Immature natural killer cell (primary cell): ENCODE measurements around the gene MSRB1. TPM values are rescaled to one million over a fixed set of nuclear protein-coding genes. Genes with fewer than 3 reads are reported as not detected.
A peak's percentile ranks its signal among the peaks of the same experiment; 100 is the strongest.

ENCODE experiments used
- DNase-seq, 3 donors: peaks; one replicate each; pipeline ENCODE4 v3.0.0; 2022; ENCODE audit warnings: mixed read lengths in 1 of 3
- H3K27ac Mint-ChIP-seq, 6 donors: one replicate each; pipeline ENCODE4 v1.8.0; 2020; ENCODE audit warnings: mixed read lengths in 6 of 6, mild to moderate bottlenecking in 5 of 6, inconsistent platforms in 4 of 6, moderate library complexity in 3 of 6
- H3K27me3 Mint-ChIP-seq, 3 donors: one replicate each; pipeline ENCODE4 v1.8.0; 2020 to 2021; ENCODE audit warnings: low read depth in 3 of 3, mild to moderate bottlenecking in 3 of 3, mixed read lengths in 3 of 3, moderate library complexity in 3 of 3, inconsistent platforms in 1 of 3
- H3K36me3 Mint-ChIP-seq, 3 donors: one replicate each; pipeline ENCODE4 v1.8.0; 2020; ENCODE audit warnings: mixed read lengths in 3 of 3, inconsistent platforms in 2 of 3, mild to moderate bottlenecking in 2 of 3
- H3K4me1 Mint-ChIP-seq, 2 donors: one replicate each; pipeline ENCODE4 v1.8.0; 2020; ENCODE audit warnings: inconsistent platforms in 2 of 2, mild to moderate bottlenecking in 2 of 2, mixed read lengths in 2 of 2, moderate library complexity in 1 of 2
- H3K4me3 Mint-ChIP-seq, 5 donors: one replicate each; pipeline ENCODE4 v1.8.0; 2020; ENCODE audit warnings: mild to moderate bottlenecking in 5 of 5, mixed read lengths in 5 of 5, inconsistent platforms in 3 of 5, moderate library complexity in 3 of 5
- H3K9me3 Mint-ChIP-seq, 6 donors: one replicate each; pipeline ENCODE4 v1.8.0; 2020; ENCODE audit warnings: mild to moderate bottlenecking in 6 of 6, mixed read lengths in 6 of 6, inconsistent platforms in 4 of 6, moderate library complexity in 3 of 6
- polyA plus RNA-seq, 3 donors: library from polyadenylated mRNA; unstranded; fragments of 300-500 nt; fragmentation: Illumina TruSeq; gene quantifications; one replicate each; pipeline ENCODE4 v1.2.3, GENCODE V29; 2021

The MSRB1 gene
- polyA plus RNA-seq, 3 donors from 2014 or later: 34.0 to 66.5 (median 47.0) TPM

DNA sequence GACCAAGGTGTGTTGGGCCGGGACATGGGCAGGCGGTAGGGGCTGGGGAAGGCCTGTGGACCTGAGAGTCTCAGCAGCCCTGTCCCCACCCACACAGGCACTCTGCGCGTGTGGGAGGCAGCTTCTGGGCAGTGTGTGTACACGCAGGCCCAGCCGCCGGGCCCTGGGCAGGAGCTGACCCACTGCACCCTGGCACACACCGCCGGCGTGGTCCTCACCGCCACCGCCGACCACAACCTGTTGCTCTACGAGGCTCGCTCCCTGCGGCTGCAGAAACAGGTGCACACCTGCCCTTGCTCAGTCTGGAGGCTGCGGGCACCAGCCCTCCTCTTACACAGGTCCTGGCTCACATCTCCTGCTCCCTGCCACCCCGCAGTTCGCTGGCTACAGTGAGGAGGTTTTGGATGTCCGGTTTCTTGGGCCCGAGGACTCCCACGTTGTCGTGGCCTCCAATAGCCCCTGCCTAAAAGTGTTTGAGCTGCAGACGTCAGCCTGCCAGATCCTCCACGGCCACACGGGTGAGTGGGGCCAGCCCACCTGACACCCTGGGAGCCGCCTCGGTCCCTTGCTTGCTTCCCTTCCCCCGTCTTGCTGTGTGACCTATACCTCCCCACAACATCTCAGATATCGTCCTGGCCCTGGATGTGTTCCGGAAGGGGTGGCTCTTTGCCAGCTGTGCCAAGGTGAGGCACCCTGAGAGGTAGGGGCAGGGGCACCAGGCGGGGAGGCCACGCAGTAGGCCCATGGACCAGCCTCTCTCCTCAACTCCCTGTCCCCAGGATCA lies 32.6 kb upstream of the MSRB1 start:
- peaks cover 20% of the 10 kb centered on the region in 2 donors for H3K4me1 Mint-ChIP-seq
- peaks cover 0 to 11% (median 4%) of the 10 kb centered on the region in 3 donors for H3K36me3 Mint-ChIP-seq
- DNase-seq: no peak
- H3K4me3 Mint-ChIP-seq: no peak overlapping the region
- H3K9me3 Mint-ChIP-seq: peaks cover 0 to 2% (median 0%) of the 10 kb centered on the region in 6 donors
- H3K27me3 Mint-ChIP-seq: peaks cover 5 to 14% (median 11%) of the 10 kb centered on the region in 3 donors
- no peak overlapping the region for H3K27ac Mint-ChIP-seq

- peaks cover 8 to 12% (median 9%) of the 10 kb centered on the region in 3 donors for H3K27me3 Mint-ChIP-seq
- H3K4me1 Mint-ChIP-seq: peaks cover 20 to 21% of the 10 kb centered on the region in 2 donors
- no peak for DNase-seq
- peak overlapping the region in 2 of 5 donors; percentile 35 to 52 for H3K4me3 Mint-ChIP-seq
- H3K36me3 Mint-ChIP-seq: peaks cover 0 to 11% (median 4%) of the 10 kb centered on the region in 3 donors
- H3K9me3 Mint-ChIP-seq: peaks cover 0 to 2% (median 0%) of the 10 kb centered on the region in 6 donors
- H3K27ac Mint-ChIP-seq: no peak overlapping the region
These were observed 31.4 kb upstream of the MSRB1 start for GRCh38 chr16:1974157-1975070.

- H3K4me1 Mint-ChIP-seq: peaks cover 20 to 21% of the 10 kb centered on the region in 2 donors
- peaks cover 8 to 12% (median 9%) of the 10 kb centered on the region in 3 donors for H3K27me3 Mint-ChIP-seq
- peaks cover 0 to 11% (median 4%) of the 10 kb centered on the region in 3 donors for H3K36me3 Mint-ChIP-seq
- no peak for DNase-seq
- peak overlapping the region in 2 of 5 donors; percentile 29 to 52 for H3K4me3 Mint-ChIP-seq
- H3K9me3 Mint-ChIP-seq: peaks cover 0 to 2% (median 0%) of the 10 kb centered on the region in 6 donors
- H3K27ac Mint-ChIP-seq: peak overlapping the region in 1 of 6 donors; percentile 94
These were observed 30.6 kb upstream of the MSRB1 start for GRCh38 chr16:1973461-1974156.

GRCh38 chr16:1972490-1972877 lies 29.5 kb upstream of the MSRB1 start:
- Mint-ChIP-seq H3K4me3 (peak overlapping the region; percentile 94 to 98 (median 96)), H3K9me3 (peaks cover 0 to 2% (median 0%) of the 10 kb centered on the region in 6 donors), H3K27me3 (peaks cover 8 to 12% (median 8%) of the 10 kb centered on the region in 3 donors), H3K27ac (peak overlapping the region in 4 of 6 donors; percentile 73 to 99 (median 96)), H3K36me3 (peaks cover 0 to 9% (median 4%) of the 10 kb centered on the region in 3 donors), H3K4me1 (peaks cover 20 to 21% of the 10 kb centered on the region in 2 donors)
- DNase-seq: no peak

DNA sequence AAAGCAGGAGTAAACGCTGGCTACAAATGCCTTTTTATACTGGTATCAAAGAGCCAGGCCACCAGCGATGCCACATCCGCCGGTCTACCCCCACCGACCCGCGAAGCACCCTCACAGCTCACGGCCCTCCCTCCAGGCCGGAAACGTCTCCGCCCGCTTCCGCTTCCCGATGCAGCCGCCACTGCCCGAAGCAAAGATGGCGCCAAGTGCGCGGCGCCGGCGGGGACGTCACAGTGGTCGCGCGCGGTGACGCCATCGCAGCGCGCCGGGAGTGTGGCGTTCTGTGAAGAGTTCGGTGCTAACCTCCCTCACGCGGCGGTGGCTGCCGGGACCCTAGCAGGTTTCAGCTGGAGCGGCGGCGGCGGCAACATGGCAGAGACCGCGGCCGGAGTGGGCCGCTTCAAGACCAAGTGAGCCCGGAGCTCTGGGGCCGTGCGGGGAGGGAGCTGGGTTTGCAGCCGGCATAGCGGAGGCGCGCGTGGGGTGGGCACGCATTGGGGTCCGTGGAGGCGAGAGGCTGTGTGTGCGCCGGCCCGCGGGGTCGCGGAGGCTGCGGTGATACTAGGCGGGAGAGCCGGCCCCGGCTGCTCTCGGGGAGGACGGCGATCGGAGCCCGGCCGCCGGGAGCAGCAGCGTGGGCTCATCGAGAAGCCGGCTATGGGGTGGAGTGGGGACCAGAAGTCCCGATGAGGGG lies 28.9 kb upstream of the MSRB1 start, which contains the start of gene TBL3:
TSS of gene TBL3 (plus strand) at position 258 of the 694 bp plus-strand sequence. CDS start at position 370, 112 bp downstream.
- H3K4me1 Mint-ChIP-seq: peaks cover 20 to 21% of the 10 kb centered on the region in 2 donors
- H3K27me3 Mint-ChIP-seq: peaks cover 6 to 12% (median 8%) of the 10 kb centered on the region in 3 donors
- peak within 1 kb of the TSS; percentile 94 to 98 (median 96) for H3K4me3 Mint-ChIP-seq
- H3K27ac Mint-ChIP-seq: peak within 1 kb of the TSS; percentile 94 to 100 (median 98)
- peaks cover 0 to 2% (median 0%) of the 10 kb centered on the region in 6 donors for H3K9me3 Mint-ChIP-seq
- peak; percentile 97 to 98 (median 98) for DNase-seq
- peaks cover 0 to 8% (median 4%) of the 10 kb centered on the region in 3 donors for H3K36me3 Mint-ChIP-seq

DNA sequence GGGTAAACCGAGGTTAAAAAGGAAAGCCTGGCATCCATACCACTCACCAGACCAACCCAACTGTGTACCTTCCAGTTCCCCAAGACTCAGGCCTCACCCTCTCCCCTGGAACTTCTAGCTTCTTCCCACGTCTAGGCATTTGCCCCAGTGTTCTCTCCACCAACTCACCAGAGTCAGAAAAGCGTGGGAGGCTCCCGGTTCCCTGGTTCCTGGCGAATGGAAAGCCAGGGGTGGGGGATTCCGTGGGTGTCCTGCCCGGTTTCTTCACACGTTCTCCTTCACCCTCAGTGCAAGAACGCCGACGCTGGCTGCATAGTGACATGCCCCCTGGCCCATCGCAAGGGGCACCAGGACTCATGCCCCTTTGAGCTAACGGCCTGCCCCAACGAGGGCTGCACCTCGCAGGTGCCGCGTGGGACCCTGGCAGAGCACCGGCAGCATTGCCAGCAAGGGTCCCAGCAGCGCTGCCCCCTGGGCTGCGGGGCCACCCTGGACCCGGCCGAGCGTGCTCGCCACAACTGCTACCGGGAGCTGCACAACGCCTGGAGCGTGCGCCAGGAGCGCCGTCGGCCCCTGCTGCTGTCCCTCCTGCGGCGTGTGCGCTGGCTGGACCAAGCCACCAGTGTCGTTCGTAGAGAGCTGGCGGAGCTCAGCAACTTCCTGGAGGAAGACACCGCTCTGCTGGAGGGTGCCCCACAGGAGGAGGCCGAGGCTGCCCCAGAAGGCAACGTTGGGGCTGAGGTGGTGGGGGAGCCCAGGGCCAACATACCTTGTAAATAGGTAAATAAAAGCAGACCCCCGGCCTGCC lies 25.4 kb upstream of the MSRB1 start:
- no peak for DNase-seq
- peaks cover 42 to 45% of the 10 kb centered on the region in 2 donors for H3K4me1 Mint-ChIP-seq
- no peak overlapping the region for H3K4me3 Mint-ChIP-seq
- peaks cover 19 to 20% (median 20%) of the 10 kb centered on the region in 3 donors for H3K27me3 Mint-ChIP-seq
- H3K9me3 Mint-ChIP-seq: peaks cover 0 to 2% (median 0%) of the 10 kb centered on the region in 6 donors
- peaks cover 4 to 5% (median 5%) of the 10 kb centered on the region in 3 donors for H3K36me3 Mint-ChIP-seq
- peak overlapping the region in 1 of 6 donors; percentile 36 for H3K27ac Mint-ChIP-seq

DNA sequence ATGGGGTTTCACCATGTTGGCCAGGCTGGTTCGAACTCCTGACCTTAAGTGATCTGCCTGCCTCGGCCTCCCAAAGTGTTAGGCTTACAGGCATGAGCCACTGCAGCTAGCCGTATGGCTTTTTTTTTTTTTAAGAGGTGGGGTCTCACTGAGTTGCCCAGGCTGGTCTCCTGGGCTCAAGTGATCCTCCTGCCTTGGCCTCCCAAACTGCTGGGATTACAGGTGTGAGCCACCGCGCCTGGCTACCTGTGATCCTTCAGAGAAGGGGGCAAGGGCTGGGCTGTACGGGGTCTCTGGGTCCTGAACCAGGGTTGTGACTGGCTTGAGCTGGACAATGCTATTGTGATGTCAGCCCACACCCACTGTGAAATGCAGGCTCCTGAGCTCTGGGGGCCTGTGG lies 23.5 kb upstream of the MSRB1 start, which contains the start of gene RNF151:
TSS of gene RNF151 (plus strand) at position 397 of the 400 bp plus-strand sequence. CDS start 26 bp downstream, outside the sequence.
- DNase-seq: no peak
- Mint-ChIP-seq H3K27ac (peak within 1 kb of the TSS; percentile 93 to 97 (median 96)), H3K9me3 (peaks cover 0 to 2% (median 0%) of the 10 kb centered on the region in 6 donors), H3K4me3 (peak within 1 kb of the TSS; percentile 89 to 94 (median 92)), H3K36me3 (peaks cover 4 to 9% (median 5%) of the 10 kb centered on the region in 3 donors), H3K4me1 (peaks cover 33 to 39% of the 10 kb centered on the region in 2 donors), H3K27me3 (peaks cover 13 to 21% (median 14%) of the 10 kb centered on the region in 3 donors)

GRCh38 chr16:1965396-1966001 lies 22.5 kb upstream of the MSRB1 start:
- Mint-ChIP-seq H3K27ac (peak overlapping the region; percentile 93 to 97 (median 96)), H3K4me1 (peaks cover 33 to 40% of the 10 kb centered on the region in 2 donors), H3K27me3 (peaks cover 14 to 29% (median 16%) of the 10 kb centered on the region in 3 donors), H3K4me3 (peak overlapping the region; percentile 89 to 94 (median 92)), H3K9me3 (no peaks in the 10 kb centered on the region), H3K36me3 (peaks cover 8 to 13% (median 11%) of the 10 kb centered on the region in 3 donors)
- no peak for DNase-seq

DNA sequence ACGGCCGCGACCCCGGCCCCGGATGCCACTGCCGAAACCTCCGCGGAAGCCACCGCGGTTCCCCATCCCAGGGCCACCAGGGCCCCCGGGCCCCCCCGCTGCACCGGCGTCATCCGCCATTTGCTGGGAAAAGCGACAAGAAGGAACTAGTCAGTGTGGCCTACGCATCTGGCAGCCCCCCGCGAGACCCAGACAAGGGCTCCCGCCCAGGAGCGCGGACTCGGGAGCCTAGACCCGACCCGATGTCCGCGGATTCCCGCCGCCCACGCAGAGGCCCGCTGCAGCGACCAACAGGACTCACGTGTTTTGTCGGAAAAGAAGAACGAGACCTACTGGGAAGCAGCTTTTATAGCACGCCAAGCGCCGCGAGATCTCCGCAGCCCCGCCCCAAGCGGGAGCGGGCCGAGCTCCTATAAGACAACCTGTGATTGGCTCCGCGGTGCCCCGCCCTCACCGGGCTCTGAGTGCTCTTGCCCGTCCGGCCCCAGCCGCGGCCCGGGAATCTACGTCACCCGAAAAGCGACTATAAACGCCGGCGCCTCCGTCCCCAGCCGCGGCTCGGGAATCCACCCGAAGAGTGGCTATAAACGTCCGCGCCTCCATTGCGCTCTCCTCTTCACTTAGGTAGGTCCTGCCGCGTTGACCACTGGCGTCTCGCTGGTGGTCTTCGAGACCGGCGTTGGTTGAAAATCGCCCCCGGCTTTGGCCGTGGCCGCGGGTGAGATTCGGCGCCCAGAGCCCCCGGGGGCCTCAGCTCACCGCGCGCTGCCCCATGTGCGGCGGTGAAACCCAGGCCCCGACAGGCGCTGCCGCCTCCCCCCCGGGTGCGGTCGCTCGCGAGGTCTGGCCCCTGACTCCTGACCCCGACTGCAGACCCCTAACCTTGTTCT lies 21.8 kb upstream of the MSRB1 start, which contains the start of gene RPS2:
TSS of gene RPS2 (minus strand) at position 321 of the 890 bp plus-strand sequence. CDS start at position 120, 201 bp downstream.
- Mint-ChIP-seq H3K4me1 (peaks cover 37 to 46% of the 10 kb centered on the region in 2 donors), H3K4me3 (peak within 1 kb of the TSS; percentile 89 to 94 (median 92)), H3K27ac (peak within 1 kb of the TSS; percentile 93 to 97 (median 96)), H3K36me3 (peaks cover 8 to 13% (median 11%) of the 10 kb centered on the region in 3 donors), H3K27me3 (peaks cover 13 to 33% (median 14%) of the 10 kb centered on the region in 3 donors), H3K9me3 (no peaks in the 10 kb centered on the region)
- DNase-seq: peak; percentile 97 to 99 (median 97)

DNA sequence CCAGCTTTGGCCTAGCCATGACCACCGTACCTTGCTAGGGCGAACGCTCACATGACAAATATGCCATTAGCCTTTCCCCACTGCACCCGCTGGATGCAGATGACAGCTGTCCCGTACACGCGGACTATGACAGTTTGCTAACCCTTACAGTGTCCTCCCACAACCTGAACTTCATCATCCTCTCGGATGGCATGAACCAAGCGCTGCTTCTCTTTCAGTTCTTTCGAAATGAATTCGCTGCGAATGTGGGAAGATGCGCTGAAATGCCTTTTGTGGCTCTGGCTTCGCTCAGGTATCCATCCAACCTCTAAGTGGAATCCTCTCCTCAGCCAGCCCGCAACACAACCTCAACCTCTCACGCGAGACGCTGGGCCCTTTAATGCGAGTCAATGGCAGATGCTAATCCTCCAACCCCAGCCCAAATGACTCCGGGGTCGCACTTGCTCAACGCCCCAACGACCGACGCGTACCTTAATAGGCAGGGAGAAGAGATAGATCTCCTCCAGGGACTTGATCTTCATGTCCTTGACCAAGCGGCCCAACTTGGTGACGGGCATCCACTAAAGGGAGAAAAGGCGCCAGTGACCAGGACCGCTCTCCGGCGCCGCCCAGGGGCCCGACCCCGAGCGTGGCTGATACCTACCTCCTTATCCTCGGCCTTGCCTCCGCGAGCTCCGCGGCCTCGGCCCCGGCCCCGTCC lies 21.0 kb upstream of the MSRB1 start:
- peaks cover 37 to 50% of the 10 kb centered on the region in 2 donors for H3K4me1 Mint-ChIP-seq
- H3K9me3 Mint-ChIP-seq: no peaks in the 10 kb centered on the region
- no peak for DNase-seq
- peak overlapping the region; percentile 89 to 94 (median 92) for H3K4me3 Mint-ChIP-seq
- peak overlapping the region; percentile 88 to 94 (median 91) for H3K27ac Mint-ChIP-seq
- peaks cover 13 to 35% (median 14%) of the 10 kb centered on the region in 3 donors for H3K27me3 Mint-ChIP-seq
- peaks cover 8 to 13% (median 11%) of the 10 kb centered on the region in 3 donors for H3K36me3 Mint-ChIP-seq
